Measurements from ENCODE around the gene DCXR. TPM values are rescaled to one million over a fixed set of nuclear protein-coding genes. Genes with fewer than 3 reads are reported as not detected.

Gene DCXR
- total and polyA plus RNA-seq, 2 donors (not counting 1 experiment from before 2014, with no cell fraction given) = 63.9 to 143 TPM

GRCh38 chr17:82014432-82014831, 23.1 kb downstream of the DCXR start:
- H3K27me3 Mint-ChIP-seq = no peaks in the 10 kb centered on the region
- H3K4me2 ChIP-seq (replicated peaks; ENCODE audit: low read depth, low read length, poor library complexity, severe bottlenecking) = no peak overlapping the region
- no peaks in the 10 kb centered on the region for H3K4me1 Mint-ChIP-seq
- no peak overlapping the region for H3K27ac ChIP-seq (ENCODE audit: low read length in 2 of 2)
- no peaks in the 10 kb centered on the region for H3K4me1 ChIP-seq (ENCODE audit: control insufficient read depth in 2 of 2, insufficient read depth in 2 of 2, low read length in 2 of 2)
- peaks cover 0 to 9% of the 10 kb centered on the region in 2 experiments for H3K36me3 ChIP-seq (replicated peaks in 1 of 2; ENCODE audit: control extremely low read depth in 1 of 2, control insufficient read depth in 1 of 2, extremely low read depth in 1 of 2, insufficient read depth in 2 of 2, low read length in 1 of 2)
- no peaks in the 10 kb centered on the region for H3K79me2 ChIP-seq (ENCODE audit: control insufficient read depth, insufficient read depth, low read length)
- no peak overlapping the region for H3K4me3 ChIP-seq (ENCODE audit: control extremely low read depth in 1 of 5, extremely low read depth in 1 of 5, insufficient read depth in 1 of 5, low read depth in 2 of 5, low read length in 4 of 5)
- no peak overlapping the region for H2AFZ ChIP-seq (ENCODE audit: insufficient read depth, low read depth, low read length, poor library complexity, severe bottlenecking)
- H3K27me3 ChIP-seq (replicated peaks in 1 of 4; ENCODE audit: control extremely low read depth in 1 of 4, control insufficient read depth in 3 of 4, insufficient read depth in 4 of 4, low read length in 3 of 4) = no peaks in the 10 kb centered on the region
- no peak overlapping the region for H3K9ac ChIP-seq (ENCODE audit: low read length)
- 81% methylated on average over 23 of the region's 23 CpGs for WGBS (ENCODE audit: insufficient coverage)
- no peak for TF ChIP-seq CTCF (IDR thresholded peaks at IDR 0.05)
- no peak for TF ChIP-seq EZH2 (IDR thresholded peaks at IDR 0.05; ENCODE audit: borderline replicate concordance, insufficient read depth, low read depth, low read length, poor library complexity, severe bottlenecking)
- no peak for DNase-seq
- CTCF ChIA-PET = no interaction called here
- POLR2A ChIA-PET = no interaction called here
- H3K9me3 Mint-ChIP-seq (ENCODE audit: insufficient read depth) = no peaks in the 10 kb centered on the region
- no peak for ATAC-seq (ENCODE audit: low read depth)
- intact Hi-C loops (cut with micrococcal nuclease) = no loop called here
- H4K20me1 ChIP-seq (ENCODE audit: control insufficient read depth, insufficient read depth, low read length, poor library complexity, severe bottlenecking) = no peaks in the 10 kb centered on the region
- no peak overlapping the region for H3K27ac Mint-ChIP-seq
- no peaks in the 10 kb centered on the region for H3K9me3 ChIP-seq (ENCODE audit: control extremely low read depth in 1 of 3, control insufficient read depth in 2 of 3, insufficient read depth in 1 of 3, low read length in 2 of 3)
- H3K4me3 Mint-ChIP-seq = no peak overlapping the region

GRCh38 chr17:82013772-82014321, 23.6 kb downstream of the DCXR start:
- DNase-seq (no peak), ATAC-seq (ENCODE audit: low read depth) (no peak)
- Mint-ChIP-seq H3K27me3 (no peaks in the 10 kb centered on the region), H3K27ac (no peak overlapping the region), H3K9me3 (ENCODE audit: insufficient read depth) (no peaks in the 10 kb centered on the region), H3K4me1 (no peaks in the 10 kb centered on the region), H3K4me3 (no peak overlapping the region)
- POLR2A ChIA-PET = no interaction called here
- H3K9me3 ChIP-seq (ENCODE audit: control extremely low read depth in 1 of 3, control insufficient read depth in 2 of 3, insufficient read depth in 1 of 3, low read length in 2 of 3) = no peaks in the 10 kb centered on the region
- H3K4me2 ChIP-seq (replicated peaks; ENCODE audit: low read depth, low read length, poor library complexity, severe bottlenecking) = no peak overlapping the region
- WGBS (ENCODE audit: insufficient coverage) = 95% methylated on average over 14 of the region's 16 CpGs
- no peak overlapping the region for H3K27ac ChIP-seq (ENCODE audit: low read length in 2 of 2)
- H3K4me1 ChIP-seq (ENCODE audit: control insufficient read depth in 2 of 2, insufficient read depth in 2 of 2, low read length in 2 of 2) = no peaks in the 10 kb centered on the region
- peaks cover 0 to 9% of the 10 kb centered on the region in 2 experiments for H3K36me3 ChIP-seq (replicated peaks in 1 of 2; ENCODE audit: control extremely low read depth in 1 of 2, control insufficient read depth in 1 of 2, extremely low read depth in 1 of 2, insufficient read depth in 2 of 2, low read length in 1 of 2)
- H3K4me3 ChIP-seq (ENCODE audit: control extremely low read depth in 1 of 5, extremely low read depth in 1 of 5, insufficient read depth in 1 of 5, low read depth in 2 of 5, low read length in 4 of 5) = no peak overlapping the region
- TF ChIP-seq CTCF (IDR thresholded peaks at IDR 0.05) (no peak), EZH2 (IDR thresholded peaks at IDR 0.05; ENCODE audit: borderline replicate concordance, insufficient read depth, low read depth, low read length, poor library complexity, severe bottlenecking) (no peak)
- no peak overlapping the region for H2AFZ ChIP-seq (ENCODE audit: insufficient read depth, low read depth, low read length, poor library complexity, severe bottlenecking)
- no peaks in the 10 kb centered on the region for H4K20me1 ChIP-seq (ENCODE audit: control insufficient read depth, insufficient read depth, low read length, poor library complexity, severe bottlenecking)
- no peaks in the 10 kb centered on the region for H3K79me2 ChIP-seq (ENCODE audit: control insufficient read depth, insufficient read depth, low read length)
- CTCF ChIA-PET = no interaction called here
- H3K9ac ChIP-seq (ENCODE audit: low read length) = no peak overlapping the region
- H3K27me3 ChIP-seq (replicated peaks in 1 of 4; ENCODE audit: control extremely low read depth in 1 of 4, control insufficient read depth in 3 of 4, insufficient read depth in 4 of 4, low read length in 3 of 4) = no peaks in the 10 kb centered on the region
- intact Hi-C loops (cut with micrococcal nuclease) = no loop called here

Measured in B cell (primary cell).